GM23338 (cell line): ENCODE data around the gene FANCG.

Experiments
- CREB1 ChIP-seq: fragments of 250-450 bp; sonication (Bioruptor Pico); IDR thresholded peaks from 2 replicates; pipeline ENCODE4 v1.5.0; 2020; ENCODE audit warnings: low read depth, mild to moderate bottlenecking, moderate library complexity
- EZH2 ChIP-seq: fragments of 200-600 bp; sonication (generic); IDR thresholded peaks from one replicate; pipeline ENCODE4 v1.8.0; 2017; ENCODE audit warnings: antibody characterized with exemption, mild to moderate bottlenecking, low read depth; ENCODE audit not compliant: unreplicated experiment
- EZH2phosphoT487 ChIP-seq: fragments of 200-600 bp; sonication (generic); IDR thresholded peaks from one replicate; pipeline ENCODE4 v1.8.1; 2018; ENCODE audit warnings: antibody characterized with exemption; ENCODE audit not compliant: unreplicated experiment
- JUNB ChIP-seq: IDR thresholded peaks from one replicate; pipeline ENCODE4 v1.6.1; 2016; ENCODE audit warnings: antibody characterized with exemption; ENCODE audit not compliant: unreplicated experiment
- NANOG ChIP-seq: IDR thresholded peaks from 2 replicates; pipeline ENCODE4 v1.6.1; 2016; ENCODE audit warnings: antibody characterized with exemption, borderline replicate concordance
- POLR2AphosphoS5 ChIP-seq: IDR thresholded peaks from 2 replicates; pipeline ENCODE4 v1.6.1; 2016; ENCODE audit warnings: antibody characterized with exemption, low read depth
- ZNF114 ChIP-seq: fragments of 250-450 bp; sonication (Bioruptor Pico); IDR thresholded peaks from 2 replicates; pipeline ENCODE4 v1.5.0; 2020; ENCODE audit warnings: mild to moderate bottlenecking, moderate library complexity
- TF ChIP-seq, protein P1 (sequence below), 2 experiments: fragments of 200-600 bp in 1 of 2; sonication (generic) in 1 of 2; conservative IDR thresholded peaks; 2 replicates each; pipeline versions ENCODE4 v1.5.1 to v1.6.1; 2016 to 2017; ENCODE audit warnings: antibody characterized with exemption in 2 of 2, low read depth in 2 of 2, mild to moderate bottlenecking in 2 of 2, moderate library complexity in 1 of 2
- TF ChIP-seq, protein P2 (sequence below): IDR thresholded peaks from one replicate; pipeline ENCODE4 v1.6.1; 2018; ENCODE audit warnings: antibody characterized with exemption; ENCODE audit not compliant: unreplicated experiment
- TF ChIP-seq, protein P3 (sequence below): IDR thresholded peaks from 2 replicates; pipeline ENCODE4 v1.6.1; 2016; ENCODE audit warnings: antibody characterized with exemption

DNA sequence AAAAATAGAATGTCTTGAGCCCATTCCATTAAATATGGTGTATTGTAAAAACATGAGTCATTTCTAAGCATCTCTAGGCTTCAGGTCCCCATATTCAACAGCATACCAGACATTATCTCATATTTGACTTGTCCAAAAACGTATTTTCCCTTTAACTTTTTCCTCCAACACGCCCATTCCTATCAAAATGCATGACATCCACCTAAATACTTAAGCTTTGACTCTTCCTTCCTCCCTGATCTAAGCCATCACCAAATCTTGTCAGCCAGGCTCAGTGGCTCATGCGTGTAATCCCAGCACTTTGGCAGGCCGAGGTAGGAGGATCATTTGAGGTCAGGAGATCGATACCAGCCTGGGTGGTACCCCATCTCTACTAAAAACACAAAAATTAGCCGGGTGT is 31.2 kb downstream of the FANCG start:
- TF ChIP-seq, protein P1, sequence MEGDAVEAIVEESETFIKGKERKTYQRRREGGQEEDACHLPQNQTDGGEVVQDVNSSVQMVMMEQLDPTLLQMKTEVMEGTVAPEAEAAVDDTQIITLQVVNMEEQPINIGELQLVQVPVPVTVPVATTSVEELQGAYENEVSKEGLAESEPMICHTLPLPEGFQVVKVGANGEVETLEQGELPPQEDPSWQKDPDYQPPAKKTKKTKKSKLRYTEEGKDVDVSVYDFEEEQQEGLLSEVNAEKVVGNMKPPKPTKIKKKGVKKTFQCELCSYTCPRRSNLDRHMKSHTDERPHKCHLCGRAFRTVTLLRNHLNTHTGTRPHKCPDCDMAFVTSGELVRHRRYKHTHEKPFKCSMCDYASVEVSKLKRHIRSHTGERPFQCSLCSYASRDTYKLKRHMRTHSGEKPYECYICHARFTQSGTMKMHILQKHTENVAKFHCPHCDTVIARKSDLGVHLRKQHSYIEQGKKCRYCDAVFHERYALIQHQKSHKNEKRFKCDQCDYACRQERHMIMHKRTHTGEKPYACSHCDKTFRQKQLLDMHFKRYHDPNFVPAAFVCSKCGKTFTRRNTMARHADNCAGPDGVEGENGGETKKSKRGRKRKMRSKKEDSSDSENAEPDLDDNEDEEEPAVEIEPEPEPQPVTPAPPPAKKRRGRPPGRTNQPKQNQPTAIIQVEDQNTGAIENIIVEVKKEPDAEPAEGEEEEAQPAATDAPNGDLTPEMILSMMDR (conservative IDR thresholded peaks at IDR 0.05; ENCODE audit: low read depth in 2 of 2) = no peak
- TF ChIP-seq EZH2 (no peak), EZH2phosphoT487 (no peak), POLR2AphosphoS5 (no peak), ZNF114 (CRISPR knock-in tag) (no peak), NANOG (no peak), JUNB (no peak), CREB1 (no peak)
- TF ChIP-seq, protein P2, sequence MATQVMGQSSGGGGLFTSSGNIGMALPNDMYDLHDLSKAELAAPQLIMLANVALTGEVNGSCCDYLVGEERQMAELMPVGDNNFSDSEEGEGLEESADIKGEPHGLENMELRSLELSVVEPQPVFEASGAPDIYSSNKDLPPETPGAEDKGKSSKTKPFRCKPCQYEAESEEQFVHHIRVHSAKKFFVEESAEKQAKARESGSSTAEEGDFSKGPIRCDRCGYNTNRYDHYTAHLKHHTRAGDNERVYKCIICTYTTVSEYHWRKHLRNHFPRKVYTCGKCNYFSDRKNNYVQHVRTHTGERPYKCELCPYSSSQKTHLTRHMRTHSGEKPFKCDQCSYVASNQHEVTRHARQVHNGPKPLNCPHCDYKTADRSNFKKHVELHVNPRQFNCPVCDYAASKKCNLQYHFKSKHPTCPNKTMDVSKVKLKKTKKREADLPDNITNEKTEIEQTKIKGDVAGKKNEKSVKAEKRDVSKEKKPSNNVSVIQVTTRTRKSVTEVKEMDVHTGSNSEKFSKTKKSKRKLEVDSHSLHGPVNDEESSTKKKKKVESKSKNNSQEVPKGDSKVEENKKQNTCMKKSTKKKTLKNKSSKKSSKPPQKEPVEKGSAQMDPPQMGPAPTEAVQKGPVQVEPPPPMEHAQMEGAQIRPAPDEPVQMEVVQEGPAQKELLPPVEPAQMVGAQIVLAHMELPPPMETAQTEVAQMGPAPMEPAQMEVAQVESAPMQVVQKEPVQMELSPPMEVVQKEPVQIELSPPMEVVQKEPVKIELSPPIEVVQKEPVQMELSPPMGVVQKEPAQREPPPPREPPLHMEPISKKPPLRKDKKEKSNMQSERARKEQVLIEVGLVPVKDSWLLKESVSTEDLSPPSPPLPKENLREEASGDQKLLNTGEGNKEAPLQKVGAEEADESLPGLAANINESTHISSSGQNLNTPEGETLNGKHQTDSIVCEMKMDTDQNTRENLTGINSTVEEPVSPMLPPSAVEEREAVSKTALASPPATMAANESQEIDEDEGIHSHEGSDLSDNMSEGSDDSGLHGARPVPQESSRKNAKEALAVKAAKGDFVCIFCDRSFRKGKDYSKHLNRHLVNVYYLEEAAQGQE = no peak
- TF ChIP-seq, protein P3, sequence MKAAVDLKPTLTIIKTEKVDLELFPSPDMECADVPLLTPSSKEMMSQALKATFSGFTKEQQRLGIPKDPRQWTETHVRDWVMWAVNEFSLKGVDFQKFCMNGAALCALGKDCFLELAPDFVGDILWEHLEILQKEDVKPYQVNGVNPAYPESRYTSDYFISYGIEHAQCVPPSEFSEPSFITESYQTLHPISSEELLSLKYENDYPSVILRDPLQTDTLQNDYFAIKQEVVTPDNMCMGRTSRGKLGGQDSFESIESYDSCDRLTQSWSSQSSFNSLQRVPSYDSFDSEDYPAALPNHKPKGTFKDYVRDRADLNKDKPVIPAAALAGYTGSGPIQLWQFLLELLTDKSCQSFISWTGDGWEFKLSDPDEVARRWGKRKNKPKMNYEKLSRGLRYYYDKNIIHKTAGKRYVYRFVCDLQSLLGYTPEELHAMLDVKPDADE = no peak
